Breast epithelium (tissue), 3 donors: Measurements from ENCODE around the gene SHROOM3.

ENCODE experiments used
- POLR2A ChIP-seq: fragments of 450-650 bp; IDR thresholded peaks from one replicate; pipeline ENCODE4 v1.6.1; 2016; ENCODE audit warnings: antibody characterized with exemption, mild to moderate bottlenecking, moderate library complexity
- POLR2AphosphoS5 ChIP-seq, 3 donors: sonication (generic); formaldehyde crosslinking; IDR thresholded peaks; one replicate each; pipeline ENCODE4 v1.6.1; 2017; ENCODE audit warnings: antibody characterized with exemption in 3 of 3
- TF ChIP-seq, protein P1 (sequence below), 3 donors: fragments of 450-650 bp; IDR thresholded peaks; one replicate each; pipeline ENCODE4 v1.5.1; 2016 to 2017; ENCODE audit warnings: antibody characterized with exemption in 3 of 3, mild to moderate bottlenecking in 3 of 3, moderate library complexity in 3 of 3

DNA sequence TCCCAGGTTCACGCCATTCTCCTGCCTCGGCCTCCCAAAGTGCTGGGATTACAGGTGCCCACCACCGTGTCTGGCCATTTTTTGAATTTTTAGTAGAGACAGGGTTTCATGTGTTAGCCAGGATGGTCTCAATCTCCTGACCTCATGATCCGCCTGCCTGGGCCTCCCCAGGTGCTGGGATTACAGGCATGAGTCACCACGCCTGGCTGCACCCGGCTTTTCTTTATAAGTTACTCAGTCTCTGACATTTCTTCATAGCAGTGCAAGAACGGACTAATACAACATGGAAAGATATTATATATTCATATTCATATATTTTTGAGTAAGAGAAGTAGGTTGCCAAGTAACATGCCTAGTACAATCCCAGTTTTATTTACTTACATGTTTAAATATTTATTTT lies 22.9 kb downstream of the SHROOM3 start:
- TF ChIP-seq, protein P1, sequence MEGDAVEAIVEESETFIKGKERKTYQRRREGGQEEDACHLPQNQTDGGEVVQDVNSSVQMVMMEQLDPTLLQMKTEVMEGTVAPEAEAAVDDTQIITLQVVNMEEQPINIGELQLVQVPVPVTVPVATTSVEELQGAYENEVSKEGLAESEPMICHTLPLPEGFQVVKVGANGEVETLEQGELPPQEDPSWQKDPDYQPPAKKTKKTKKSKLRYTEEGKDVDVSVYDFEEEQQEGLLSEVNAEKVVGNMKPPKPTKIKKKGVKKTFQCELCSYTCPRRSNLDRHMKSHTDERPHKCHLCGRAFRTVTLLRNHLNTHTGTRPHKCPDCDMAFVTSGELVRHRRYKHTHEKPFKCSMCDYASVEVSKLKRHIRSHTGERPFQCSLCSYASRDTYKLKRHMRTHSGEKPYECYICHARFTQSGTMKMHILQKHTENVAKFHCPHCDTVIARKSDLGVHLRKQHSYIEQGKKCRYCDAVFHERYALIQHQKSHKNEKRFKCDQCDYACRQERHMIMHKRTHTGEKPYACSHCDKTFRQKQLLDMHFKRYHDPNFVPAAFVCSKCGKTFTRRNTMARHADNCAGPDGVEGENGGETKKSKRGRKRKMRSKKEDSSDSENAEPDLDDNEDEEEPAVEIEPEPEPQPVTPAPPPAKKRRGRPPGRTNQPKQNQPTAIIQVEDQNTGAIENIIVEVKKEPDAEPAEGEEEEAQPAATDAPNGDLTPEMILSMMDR (IDR thresholded peaks at IDR 0.05): no peak
- TF ChIP-seq POLR2AphosphoS5 (IDR thresholded peaks at IDR 0.05): no peak
- TF ChIP-seq POLR2A: no peak
